ENCODE measurements around the gene MAEA.

- no peak for TF ChIP-seq CTCF (IDR thresholded peaks at IDR 0.05; ENCODE audit: low read length)
- no peak for TF ChIP-seq EZH2 (IDR thresholded peaks at IDR 0.05; ENCODE audit: borderline replicate concordance, low read length)
Observed at GRCh38 chr4:1367936-1368289, 78.2 kb downstream of the MAEA start.

Data from OCI-LY1 (cell line).